Cardiac muscle cell (in vitro differentiated cells and primary cell): ENCODE data around the gene B4GALT5. TPM values are rescaled to one million over a fixed set of nuclear protein-coding genes. Genes with fewer than 3 reads are reported as not detected.

ENCODE experiments used
- DNase-seq, 2 donors: peaks; one replicate each; pipeline versions ENCODE4 v3.0.0 to v3.0.0-alpha.2; 2010 to 2017; ENCODE audit warnings: low read depth in 1 of 2, low spot score in 1 of 2
- H3K27ac ChIP-seq: fragments of 200-600 bp; sonication (generic); 2 replicates; pipeline ENCODE4 v1.5.1; 2016
- H3K27me3 ChIP-seq: fragments of 200-600 bp; sonication (generic); 2 replicates; pipeline ENCODE4 v1.6.0; 2016; ENCODE audit warnings: control low read depth
- H3K36me3 ChIP-seq: fragments of 200-600 bp; sonication (generic); 2 replicates; pipeline ENCODE4 v1.5.1; 2016; ENCODE audit warnings: control low read depth
- H3K4me1 ChIP-seq: fragments of 200-600 bp; sonication (generic); 2 replicates; pipeline ENCODE4 v1.8.1; 2017; ENCODE audit warnings: low read depth, mild to moderate bottlenecking, mixed run types
- H3K4me3 ChIP-seq: fragments of 200-600 bp; sonication (generic); 2 replicates; pipeline ENCODE4 v1.5.1; 2016; ENCODE audit warnings: mild to moderate bottlenecking
- H3K9me3 ChIP-seq: fragments of 200-600 bp; sonication (generic); 2 replicates; pipeline ENCODE4 v1.5.1; 2017; ENCODE audit warnings: low read depth, mild to moderate bottlenecking, control low read depth
- polyA plus RNA-seq: library from polyadenylated mRNA; unstranded; fragments of >200 nt; fragmentation: Nextera tagmentation; extraction: Ambion mirVana; gene quantifications from 2 replicates; pipeline ENCODE4 v1.2.1, GENCODE V29; 2016
- total RNA-seq: library from RNA; depleted of rRNA; stranded (reverse); fragments of >200 nt; gene quantifications from 2 replicates; pipeline ENCODE4 v1.2.3, GENCODE V29; 2016
- TF ChIP-seq, protein P1 (sequence below): IDR thresholded peaks from 2 replicates; pipeline ENCODE4 v1.5.1; 2012; ENCODE audit warnings: low read depth, mild to moderate bottlenecking, low read length

Gene B4GALT5
- total and polyA plus RNA-seq, 2 experiments from 2014 or later: 11.5 to 26.5 TPM

DNA sequence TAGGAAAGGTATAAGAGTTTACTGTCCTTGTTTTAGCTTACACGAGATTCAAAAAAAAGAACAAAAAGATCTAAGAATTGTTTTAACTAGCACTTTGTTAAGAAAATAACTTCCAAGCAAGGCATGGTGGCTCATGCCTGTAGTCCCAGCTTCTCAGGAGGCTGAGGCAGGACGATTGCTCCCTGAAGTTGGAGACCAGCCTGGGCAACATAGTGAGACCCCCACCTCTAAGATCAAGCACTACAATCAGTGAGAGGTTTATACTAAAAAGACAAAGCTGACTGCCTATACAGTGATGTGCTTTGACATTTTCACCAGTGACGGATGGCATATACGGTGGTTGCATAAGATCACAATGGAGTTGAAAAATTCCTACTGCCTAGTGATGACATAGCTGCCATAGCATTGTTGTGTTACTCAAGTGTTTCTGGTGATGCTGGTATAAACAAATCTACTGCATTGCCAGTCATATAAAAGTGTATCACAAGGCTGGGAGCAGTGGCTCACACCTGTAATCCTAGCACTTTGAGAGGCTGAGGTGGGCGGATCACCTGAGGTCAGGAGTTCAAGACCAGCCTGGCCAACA, 68.6 kb downstream of the B4GALT5 start:
- Histone ChIP-seq H3K4me1 (peaks cover 19% of the 10 kb centered on the region), H3K4me3 (no peak overlapping the region), H3K9me3 (no peaks in the 10 kb centered on the region), H3K27ac (no peak overlapping the region), H3K36me3 (peaks cover 42% of the 10 kb centered on the region), H3K27me3 (no peaks in the 10 kb centered on the region)
- DNase-seq: no peak
- TF ChIP-seq, protein P1, sequence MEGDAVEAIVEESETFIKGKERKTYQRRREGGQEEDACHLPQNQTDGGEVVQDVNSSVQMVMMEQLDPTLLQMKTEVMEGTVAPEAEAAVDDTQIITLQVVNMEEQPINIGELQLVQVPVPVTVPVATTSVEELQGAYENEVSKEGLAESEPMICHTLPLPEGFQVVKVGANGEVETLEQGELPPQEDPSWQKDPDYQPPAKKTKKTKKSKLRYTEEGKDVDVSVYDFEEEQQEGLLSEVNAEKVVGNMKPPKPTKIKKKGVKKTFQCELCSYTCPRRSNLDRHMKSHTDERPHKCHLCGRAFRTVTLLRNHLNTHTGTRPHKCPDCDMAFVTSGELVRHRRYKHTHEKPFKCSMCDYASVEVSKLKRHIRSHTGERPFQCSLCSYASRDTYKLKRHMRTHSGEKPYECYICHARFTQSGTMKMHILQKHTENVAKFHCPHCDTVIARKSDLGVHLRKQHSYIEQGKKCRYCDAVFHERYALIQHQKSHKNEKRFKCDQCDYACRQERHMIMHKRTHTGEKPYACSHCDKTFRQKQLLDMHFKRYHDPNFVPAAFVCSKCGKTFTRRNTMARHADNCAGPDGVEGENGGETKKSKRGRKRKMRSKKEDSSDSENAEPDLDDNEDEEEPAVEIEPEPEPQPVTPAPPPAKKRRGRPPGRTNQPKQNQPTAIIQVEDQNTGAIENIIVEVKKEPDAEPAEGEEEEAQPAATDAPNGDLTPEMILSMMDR: no peak

DNA sequence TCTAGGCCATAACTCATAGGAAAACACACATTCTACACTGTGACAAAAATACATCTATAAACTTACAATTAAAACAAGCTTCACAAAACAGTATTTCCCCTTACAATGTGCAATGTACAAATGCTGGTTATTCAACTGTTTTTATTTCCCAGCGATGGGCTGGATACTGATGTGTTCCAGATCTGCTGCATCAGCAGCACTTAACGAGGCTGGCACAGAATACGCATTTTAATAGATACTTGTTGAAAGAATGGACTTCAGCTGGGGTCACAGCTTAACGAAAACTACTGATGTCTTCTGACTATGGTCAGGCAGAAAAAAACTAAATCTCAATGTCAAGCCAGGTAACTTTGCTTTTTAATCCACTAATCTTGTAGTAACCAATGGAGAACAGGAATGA, 70.9 kb downstream of the B4GALT5 start:
- H3K36me3 ChIP-seq: peaks cover 51% of the 10 kb centered on the region
- no peaks in the 10 kb centered on the region for H3K9me3 ChIP-seq
- TF ChIP-seq, protein P1: no peak
- no peaks in the 10 kb centered on the region for H3K27me3 ChIP-seq
- no peak overlapping the region for H3K4me3 ChIP-seq
- peaks cover 19% of the 10 kb centered on the region for H3K4me1 ChIP-seq
- DNase-seq: no peak
- H3K27ac ChIP-seq: peak overlapping the region; percentile 74

DNA sequence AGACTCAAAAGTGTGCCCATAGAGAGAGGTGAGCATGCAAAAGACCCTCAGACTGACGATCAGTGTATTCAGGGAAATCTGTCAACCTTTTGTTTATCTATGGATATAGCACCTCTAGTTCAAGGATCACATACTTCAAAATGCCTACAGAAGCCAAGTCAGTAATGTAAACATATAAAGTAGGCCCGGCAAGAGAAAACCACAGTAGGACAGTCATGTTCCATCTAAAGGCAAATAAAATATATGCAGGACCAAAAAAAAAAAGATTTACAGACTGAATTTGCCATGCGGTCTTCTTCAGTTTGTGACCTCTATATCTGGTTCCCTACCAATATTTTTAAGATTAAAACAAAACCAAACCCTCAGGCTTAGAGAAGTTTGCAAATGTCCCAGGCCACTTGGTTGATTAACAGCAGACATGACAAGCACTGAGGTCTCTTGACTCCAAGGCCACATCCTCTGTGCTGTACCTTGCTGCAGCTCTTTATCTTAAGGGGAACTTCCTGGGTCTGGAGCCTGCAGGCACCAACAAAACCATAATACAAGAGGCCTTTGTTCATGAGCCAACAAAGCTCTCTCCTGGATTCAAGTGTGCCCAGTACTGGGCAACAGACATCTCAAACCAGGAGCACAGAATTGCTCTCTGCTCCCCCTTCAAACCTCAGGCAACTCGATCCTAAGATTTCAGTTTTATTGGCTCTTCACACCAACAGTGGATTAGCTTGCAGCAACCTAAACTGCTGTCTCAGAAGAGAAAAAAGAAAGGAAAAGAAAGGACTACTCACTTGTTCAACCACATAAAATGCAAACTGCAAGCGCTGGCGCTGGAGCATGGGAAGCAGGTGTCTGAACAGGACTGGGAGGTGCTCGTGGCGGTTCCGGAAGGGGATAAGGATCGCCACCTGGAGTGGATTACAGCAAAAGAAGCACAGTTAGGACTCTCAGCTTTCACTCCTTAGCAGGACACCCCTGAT, 71.7 kb downstream of the B4GALT5 start:
- Histone ChIP-seq H3K9me3 (no peaks in the 10 kb centered on the region), H3K4me1 (peaks cover 19% of the 10 kb centered on the region), H3K27me3 (no peaks in the 10 kb centered on the region), H3K4me3 (no peak overlapping the region), H3K36me3 (peaks cover 48% of the 10 kb centered on the region), H3K27ac (peak overlapping the region; percentile 74)
- DNase-seq: peak in 1 of 2 donors; percentile 36
- TF ChIP-seq, protein P1: no peak

DNA sequence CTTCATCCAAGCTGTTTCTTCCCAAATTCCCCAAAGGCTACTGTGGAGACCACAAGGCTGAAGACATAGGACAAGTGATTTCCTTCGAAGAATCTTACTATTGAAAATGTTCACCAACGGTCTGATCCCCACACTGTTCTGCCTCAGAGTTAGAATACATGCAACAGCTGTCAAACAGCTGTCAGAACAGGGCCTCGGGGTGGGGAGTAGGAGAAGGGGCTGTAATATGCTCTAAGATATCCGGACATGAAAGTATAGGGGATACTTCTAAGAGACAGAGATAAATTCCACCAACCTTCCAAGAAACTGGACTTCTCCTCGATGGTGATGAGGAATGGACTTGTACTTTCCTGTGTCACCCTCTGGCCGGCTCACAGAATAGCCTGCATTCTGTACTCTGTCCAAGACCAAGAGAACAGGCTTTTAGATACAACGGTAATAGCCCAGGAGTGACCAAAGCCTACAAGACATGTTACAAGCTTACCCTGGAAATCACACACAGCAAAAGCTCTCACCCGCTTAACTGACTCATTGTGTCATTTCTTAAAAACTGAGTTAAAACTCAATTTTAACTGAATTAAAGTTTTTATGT, 76.5 kb downstream of the B4GALT5 start:
- peaks cover 31% of the 10 kb centered on the region for H3K36me3 ChIP-seq
- TF ChIP-seq, protein P1: no peak
- no peaks in the 10 kb centered on the region for H3K9me3 ChIP-seq
- peaks cover 11% of the 10 kb centered on the region for H3K4me1 ChIP-seq
- H3K27me3 ChIP-seq: no peaks in the 10 kb centered on the region
- no peak overlapping the region for H3K27ac ChIP-seq
- no peak for DNase-seq
- no peak overlapping the region for H3K4me3 ChIP-seq

DNA sequence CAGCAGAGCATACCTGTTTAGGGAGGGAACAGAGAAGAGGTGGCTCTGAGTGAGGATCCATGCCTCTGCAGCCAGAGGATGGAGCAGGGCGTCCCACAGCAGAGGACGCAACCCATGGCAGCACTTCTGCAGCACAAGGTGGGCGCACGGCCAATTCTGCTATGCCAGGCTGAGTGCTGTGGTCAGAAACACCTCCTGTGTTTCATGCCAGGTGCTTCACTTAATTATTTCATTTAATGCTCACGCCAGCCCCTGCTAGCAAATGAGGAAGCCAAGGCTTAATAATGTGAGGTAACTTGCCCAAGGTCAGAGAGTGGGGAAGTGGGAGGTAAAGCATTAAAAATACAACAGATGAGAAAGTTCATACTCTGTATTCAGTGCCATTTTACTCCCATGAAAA, 77.2 kb downstream of the B4GALT5 start:
- DNase-seq: no peak
- H3K4me1 ChIP-seq: peaks cover 4% of the 10 kb centered on the region
- H3K4me3 ChIP-seq: no peak overlapping the region
- no peaks in the 10 kb centered on the region for H3K9me3 ChIP-seq
- H3K36me3 ChIP-seq: peaks cover 31% of the 10 kb centered on the region
- no peaks in the 10 kb centered on the region for H3K27me3 ChIP-seq
- TF ChIP-seq, protein P1: no peak
- no peak overlapping the region for H3K27ac ChIP-seq
